Inflammatory macrophage treated with lipopolysaccharide for 4 hours (primary cell): ENCODE measurements around the gene RCC2.
A peak's percentile ranks its signal among the peaks of the same experiment; 100 is the strongest.
"Not testable (repeated sequence)": the region's sequence is repeated elsewhere in the genome, so short reads cannot be mapped to it uniquely, and the experiment has no call there.

Source experiments
- DNase-seq: peaks from one replicate; pipeline ENCODE4 v3.0.0-alpha.2; 2020

Gene RCC2

GRCh38 chr1:17416389-17416788 lies 23.1 kb downstream of the RCC2 start:
- no peak for DNase-seq

- DNase-seq: no peak
Measured at GRCh38 chr1:17414022-17414421, 25.5 kb downstream of the RCC2 start.

DNA sequence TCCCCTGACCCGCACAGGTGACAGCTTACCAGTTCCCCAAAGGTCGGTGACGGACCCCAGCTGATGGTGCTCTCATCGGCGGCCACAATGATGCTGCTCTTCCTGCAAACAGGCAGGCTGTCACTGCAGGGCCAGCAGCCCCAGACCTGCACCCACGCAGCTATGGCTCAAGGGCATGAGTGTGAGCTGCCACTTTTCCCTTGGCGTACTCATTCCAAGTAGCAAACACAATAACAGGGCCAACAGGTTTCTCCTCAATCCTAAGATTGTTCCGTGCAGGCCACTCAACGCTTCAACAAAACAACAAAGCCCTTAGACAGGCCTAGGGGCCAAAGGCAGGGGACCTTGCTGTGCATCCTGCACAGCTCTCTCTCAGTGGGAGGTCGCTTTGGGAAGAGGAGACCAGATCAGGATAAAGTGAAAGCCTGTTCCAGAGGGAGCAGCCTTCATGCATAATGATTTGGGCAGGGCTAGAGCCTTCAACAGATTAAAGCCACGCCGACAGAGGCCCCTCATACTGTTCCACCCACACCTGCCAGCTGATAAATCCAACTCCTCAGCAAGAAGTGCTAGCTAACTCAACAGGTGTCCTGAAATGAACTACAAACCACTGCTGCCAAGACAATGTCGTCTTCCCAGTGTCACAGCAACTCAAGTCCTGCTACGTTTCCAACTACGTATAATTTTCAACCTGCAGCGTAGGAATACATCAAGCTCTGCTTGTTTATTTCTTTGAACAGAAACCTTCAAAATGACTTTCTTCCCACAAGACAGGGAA lies 27.2 kb downstream of the RCC2 start:
- DNase-seq: no peak

DNA sequence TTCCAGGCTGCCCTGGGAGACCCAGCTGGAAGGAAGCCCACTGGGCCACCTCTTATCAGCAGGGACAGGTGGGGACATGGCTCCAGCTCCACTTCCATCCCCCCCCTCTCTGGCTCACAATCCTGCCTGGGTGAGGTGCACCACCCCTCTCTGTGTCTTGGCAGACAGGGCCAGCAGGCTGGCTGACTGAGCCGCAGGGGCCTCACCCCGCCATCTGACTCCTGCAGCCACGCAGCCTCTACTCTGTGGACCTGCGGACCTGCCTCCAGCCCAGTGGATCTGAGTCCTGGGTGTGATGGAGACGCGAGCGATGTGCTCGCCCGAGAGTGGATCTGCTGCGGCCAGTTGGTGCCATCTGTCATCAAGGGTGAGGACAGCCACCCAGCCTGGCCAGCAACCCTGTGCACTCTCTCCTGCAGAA lies 30.1 kb downstream of the RCC2 start:
- no peak for DNase-seq

- DNase-seq: not testable (repeated sequence)
Measured at GRCh38 chr1:17407786-17408514, 31.5 kb downstream of the RCC2 start.

DNA sequence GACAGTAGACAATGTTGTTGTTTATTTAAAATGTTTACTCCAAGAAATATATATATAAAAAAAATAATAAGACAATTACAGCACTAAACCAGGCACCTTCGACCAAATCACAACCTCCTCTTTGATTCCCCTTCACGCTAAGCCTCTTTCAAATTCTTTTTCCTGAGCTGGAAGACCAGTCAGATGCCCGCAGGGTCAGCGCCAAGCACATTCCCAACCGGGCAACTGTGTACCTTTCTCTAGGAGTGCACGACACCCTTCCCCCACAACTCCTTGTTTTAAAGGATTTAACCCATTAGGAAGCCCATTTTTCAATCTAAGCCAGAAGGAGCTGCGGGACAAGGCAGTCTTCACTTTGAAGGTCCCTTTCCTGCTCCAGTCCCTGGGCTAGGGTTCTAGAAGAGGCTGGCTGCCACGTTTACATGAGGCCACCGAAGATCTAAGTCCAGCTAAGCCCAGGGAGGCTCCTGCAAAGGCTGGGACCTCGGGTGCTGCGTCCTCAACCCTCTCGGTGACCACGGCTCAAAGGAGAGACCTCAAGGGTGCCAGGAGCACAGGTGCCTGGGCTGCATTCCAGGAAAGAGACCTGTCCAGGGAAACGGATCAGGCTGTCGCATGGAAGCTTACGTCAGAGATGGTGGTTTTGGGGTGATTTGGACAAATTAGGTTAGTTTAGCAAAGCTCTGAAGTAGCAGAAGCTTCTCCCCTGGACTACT lies 32.6 kb downstream of the RCC2 start:
- DNase-seq: not testable (repeated sequence)

GRCh38 chr1:17405898-17406759 lies 33.3 kb downstream of the RCC2 start:
- peak; percentile 62 for DNase-seq

GRCh38 chr1:17404820-17405219 lies 34.7 kb downstream of the RCC2 start:
- DNase-seq: no peak

DNA sequence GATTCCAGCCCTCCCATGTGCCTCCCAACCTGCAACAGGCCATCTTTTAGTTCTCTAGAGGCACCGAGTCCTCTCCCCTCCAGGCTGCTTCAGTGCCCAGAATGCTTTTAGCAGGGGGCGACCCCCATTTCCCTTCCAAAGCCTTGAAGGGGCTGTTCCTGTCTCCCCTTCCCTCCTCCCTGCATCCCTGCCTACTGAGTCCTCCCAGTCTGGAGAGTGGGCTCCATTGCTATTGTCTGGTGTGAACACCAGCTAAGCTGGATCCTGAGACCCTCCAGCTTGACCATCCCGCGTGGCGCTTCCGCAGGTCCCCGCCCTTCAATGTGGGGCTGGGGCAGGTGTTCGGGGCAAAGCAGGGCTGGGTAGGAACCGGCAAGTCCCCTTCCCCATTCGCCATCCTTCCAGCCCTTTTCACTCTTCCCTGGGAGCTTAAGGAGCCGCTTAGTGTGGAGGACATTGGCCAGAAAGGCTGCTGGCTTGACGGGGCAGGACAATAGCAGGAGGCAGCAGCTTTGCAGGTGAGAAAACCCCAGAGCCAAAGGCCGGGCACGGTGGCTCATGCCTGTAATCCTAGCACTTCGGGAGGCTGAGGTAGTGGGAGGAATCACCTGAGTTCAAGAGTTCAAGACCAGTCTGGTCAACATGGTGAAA lies 35.3 kb downstream of the RCC2 start:
- no peak for DNase-seq

- no peak for DNase-seq
Measured at GRCh38 chr1:17403081-17403480, 36.4 kb downstream of the RCC2 start.

- no peak for DNase-seq
Measured at GRCh38 chr1:17401841-17402240, 37.6 kb downstream of the RCC2 start.

DNA sequence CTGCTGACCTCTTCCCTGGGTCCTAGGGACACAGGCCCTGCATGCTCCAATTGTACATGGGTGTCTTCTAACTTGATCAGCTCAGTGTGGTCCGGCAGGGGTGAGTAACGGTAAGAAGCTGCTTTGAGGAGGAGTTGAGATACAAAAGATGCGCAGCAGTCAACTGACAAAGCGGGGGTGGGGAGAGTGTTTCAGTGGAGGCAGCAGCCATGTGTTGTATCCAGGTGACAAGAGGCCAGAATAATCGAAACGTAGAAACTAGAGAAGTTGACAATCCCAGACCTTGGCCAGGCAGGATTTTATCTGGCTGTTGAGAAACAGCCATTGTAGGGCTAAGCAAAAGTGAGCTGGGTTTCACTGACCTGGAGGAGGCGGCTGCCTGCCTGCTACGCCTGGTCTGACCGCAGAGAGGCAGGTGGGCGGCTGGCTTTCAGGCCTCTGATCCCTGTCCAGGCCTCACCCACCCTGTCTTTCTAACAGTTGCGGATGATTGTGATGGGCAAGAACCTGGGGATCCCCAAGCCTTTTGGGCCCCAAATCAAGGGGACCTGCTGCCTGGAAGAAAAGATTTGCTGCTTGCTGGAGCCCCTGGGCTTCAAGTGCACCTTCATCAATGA lies 38.6 kb downstream of the RCC2 start:
- no peak for DNase-seq

GRCh38 chr1:17397910-17398695 lies 41.4 kb downstream of the RCC2 start:
- DNase-seq: peak; percentile 74

GRCh38 chr1:17393230-17393629 lies 46.2 kb downstream of the RCC2 start:
- DNase-seq: peak; percentile 80

DNA sequence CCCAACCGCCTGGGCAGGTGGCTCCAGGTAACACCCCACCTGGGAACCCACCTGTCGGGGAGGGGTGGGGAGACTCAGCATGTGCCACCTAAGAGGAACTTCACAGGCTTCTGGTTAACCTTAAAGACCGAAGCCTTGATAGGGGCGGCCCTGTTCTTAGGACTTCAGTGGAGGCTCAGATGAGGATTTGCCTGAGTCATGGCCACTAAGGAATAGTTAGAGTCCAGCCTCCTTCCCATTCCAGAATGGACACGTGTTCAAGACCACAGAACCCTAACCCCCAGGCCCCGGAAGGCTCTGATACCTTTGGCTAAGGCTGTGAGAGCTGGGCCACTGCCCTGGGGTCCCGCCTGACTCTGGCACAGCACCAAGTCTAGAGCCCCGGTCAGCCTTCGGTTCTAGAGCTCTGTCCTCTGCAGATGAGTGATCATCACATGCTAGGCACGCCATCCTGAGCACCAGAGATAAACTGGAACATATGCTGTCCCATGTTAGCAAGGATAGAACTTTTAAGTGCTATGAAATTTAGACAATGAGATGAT lies 47.2 kb downstream of the RCC2 start:
- DNase-seq: no peak

- DNase-seq: peak; percentile 42
Measured at GRCh38 chr1:17381161-17381560, 58.3 kb downstream of the RCC2 start.

GRCh38 chr1:17377325-17377953 lies 62.0 kb downstream of the RCC2 start:
- DNase-seq: no peak

- no peak for DNase-seq
Measured at GRCh38 chr1:17375651-17376050, 63.8 kb downstream of the RCC2 start.

DNA sequence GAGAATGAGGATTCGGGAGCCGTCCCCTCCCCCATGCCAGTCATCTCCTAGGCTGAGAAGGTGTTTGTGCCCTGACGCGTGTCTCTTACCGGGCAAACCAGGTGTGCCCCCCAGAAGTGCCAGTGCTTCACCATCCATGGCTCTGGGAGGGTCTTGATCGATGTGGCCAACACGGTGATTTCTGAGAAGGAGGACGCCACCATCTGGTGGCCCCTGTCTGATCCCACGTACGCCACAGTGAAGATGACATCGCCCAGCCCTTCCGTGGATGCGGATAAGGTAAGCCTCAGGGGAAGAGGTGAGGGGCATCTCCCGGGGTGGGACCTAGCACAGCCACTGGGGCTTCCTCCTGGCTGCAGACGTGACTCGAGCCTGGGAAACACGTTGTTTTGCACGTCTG lies 66.5 kb downstream of the RCC2 start:
- DNase-seq: no peak

DNA sequence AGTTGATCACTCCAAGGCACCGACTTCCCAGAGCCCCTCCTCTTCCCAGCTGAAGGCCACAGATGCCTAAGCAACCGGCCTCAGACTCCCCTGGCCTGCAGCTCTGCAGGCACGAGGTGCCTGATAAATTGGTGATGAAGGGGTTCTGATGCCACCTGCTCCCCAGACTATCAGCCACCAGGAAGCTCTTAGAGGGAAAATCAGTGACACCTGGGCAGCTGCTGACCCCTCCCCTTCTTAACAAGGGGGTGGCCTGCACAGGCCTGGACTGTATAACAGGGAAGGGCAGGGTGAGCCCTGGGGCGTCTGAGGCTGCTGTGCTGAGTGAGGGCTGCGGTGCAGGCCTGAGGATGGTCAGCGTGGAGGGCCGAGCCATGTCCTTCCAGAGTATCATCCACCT lies 67.6 kb downstream of the RCC2 start, which contains the start of gene PADI6:
TSS of gene PADI6 (plus strand) at position 301 of the 400 bp plus-strand sequence. CDS start at position 351, 50 bp downstream.
- DNase-seq: no peak
